ENCODE results near the gene ASTL.

DNA sequence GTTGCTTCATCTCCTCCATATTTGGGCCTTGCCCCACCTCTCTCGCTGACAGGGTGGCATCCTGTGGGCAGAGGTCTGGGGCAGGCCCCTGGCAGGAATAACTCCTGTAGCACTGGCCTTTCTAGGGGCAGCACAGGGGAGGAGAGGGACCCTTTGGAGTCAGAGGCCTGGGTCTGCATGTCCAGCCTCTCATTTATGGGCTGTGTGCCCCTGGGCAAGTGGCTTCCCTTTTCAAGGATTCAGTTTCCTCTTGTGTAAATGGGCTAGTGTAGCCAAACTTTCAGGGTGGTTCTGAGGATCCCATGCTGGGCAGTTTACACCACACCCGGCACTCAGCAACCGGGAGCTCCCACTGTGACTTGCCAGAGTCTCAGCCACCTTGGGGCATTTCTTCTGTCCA, 45.4 kb downstream of the ASTL start:
- TF ChIP-seq, protein P1, sequence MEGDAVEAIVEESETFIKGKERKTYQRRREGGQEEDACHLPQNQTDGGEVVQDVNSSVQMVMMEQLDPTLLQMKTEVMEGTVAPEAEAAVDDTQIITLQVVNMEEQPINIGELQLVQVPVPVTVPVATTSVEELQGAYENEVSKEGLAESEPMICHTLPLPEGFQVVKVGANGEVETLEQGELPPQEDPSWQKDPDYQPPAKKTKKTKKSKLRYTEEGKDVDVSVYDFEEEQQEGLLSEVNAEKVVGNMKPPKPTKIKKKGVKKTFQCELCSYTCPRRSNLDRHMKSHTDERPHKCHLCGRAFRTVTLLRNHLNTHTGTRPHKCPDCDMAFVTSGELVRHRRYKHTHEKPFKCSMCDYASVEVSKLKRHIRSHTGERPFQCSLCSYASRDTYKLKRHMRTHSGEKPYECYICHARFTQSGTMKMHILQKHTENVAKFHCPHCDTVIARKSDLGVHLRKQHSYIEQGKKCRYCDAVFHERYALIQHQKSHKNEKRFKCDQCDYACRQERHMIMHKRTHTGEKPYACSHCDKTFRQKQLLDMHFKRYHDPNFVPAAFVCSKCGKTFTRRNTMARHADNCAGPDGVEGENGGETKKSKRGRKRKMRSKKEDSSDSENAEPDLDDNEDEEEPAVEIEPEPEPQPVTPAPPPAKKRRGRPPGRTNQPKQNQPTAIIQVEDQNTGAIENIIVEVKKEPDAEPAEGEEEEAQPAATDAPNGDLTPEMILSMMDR (IDR thresholded peaks at IDR 0.05), result no peak
- TF ChIP-seq SIN3A (IDR thresholded peaks at IDR 0.05; ENCODE audit: borderline replicate concordance, insufficient read depth, low read depth, low read length), result no peak
- TF ChIP-seq, protein P2, sequence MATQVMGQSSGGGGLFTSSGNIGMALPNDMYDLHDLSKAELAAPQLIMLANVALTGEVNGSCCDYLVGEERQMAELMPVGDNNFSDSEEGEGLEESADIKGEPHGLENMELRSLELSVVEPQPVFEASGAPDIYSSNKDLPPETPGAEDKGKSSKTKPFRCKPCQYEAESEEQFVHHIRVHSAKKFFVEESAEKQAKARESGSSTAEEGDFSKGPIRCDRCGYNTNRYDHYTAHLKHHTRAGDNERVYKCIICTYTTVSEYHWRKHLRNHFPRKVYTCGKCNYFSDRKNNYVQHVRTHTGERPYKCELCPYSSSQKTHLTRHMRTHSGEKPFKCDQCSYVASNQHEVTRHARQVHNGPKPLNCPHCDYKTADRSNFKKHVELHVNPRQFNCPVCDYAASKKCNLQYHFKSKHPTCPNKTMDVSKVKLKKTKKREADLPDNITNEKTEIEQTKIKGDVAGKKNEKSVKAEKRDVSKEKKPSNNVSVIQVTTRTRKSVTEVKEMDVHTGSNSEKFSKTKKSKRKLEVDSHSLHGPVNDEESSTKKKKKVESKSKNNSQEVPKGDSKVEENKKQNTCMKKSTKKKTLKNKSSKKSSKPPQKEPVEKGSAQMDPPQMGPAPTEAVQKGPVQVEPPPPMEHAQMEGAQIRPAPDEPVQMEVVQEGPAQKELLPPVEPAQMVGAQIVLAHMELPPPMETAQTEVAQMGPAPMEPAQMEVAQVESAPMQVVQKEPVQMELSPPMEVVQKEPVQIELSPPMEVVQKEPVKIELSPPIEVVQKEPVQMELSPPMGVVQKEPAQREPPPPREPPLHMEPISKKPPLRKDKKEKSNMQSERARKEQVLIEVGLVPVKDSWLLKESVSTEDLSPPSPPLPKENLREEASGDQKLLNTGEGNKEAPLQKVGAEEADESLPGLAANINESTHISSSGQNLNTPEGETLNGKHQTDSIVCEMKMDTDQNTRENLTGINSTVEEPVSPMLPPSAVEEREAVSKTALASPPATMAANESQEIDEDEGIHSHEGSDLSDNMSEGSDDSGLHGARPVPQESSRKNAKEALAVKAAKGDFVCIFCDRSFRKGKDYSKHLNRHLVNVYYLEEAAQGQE (IDR thresholded peaks at IDR 0.05; ENCODE audit: insufficient read depth in 1 of 2, low read depth in 2 of 2, low read length in 1 of 2), result no peak
- no peak for TF ChIP-seq POLR2AphosphoS5 (IDR thresholded peaks at IDR 0.05; ENCODE audit: low read depth, low read length)
- no peak for TF ChIP-seq TCF7L2 (IDR thresholded peaks at IDR 0.05; ENCODE audit: low read depth, low read length)

Data from Panc1 (cell line).